Smooth muscle cell (in vitro differentiated cells): ENCODE data around the gene RMI2. TPM values are rescaled to one million over a fixed set of nuclear protein-coding genes. Genes with fewer than 3 reads are reported as not detected.

Experiments used
- DNase-seq: peaks from one replicate; lab custom pipeline; 2025; ENCODE audit not compliant: unreplicated experiment; lab: John Stamatoyannopoulos, UW
- H2AFZ ChIP-seq: fragments of 200-600 bp; sonication (generic); 2 replicates; pipeline ENCODE4 v1.6.0; 2016; ENCODE audit warnings: antibody characterized with exemption, low read depth, mild to moderate bottlenecking
- H3F3A ChIP-seq: fragments of 200-600 bp; sonication (generic); 2 replicates; pipeline ENCODE4 v1.6.0; 2017; ENCODE audit warnings: antibody characterized with exemption, low read depth
- H3K27ac ChIP-seq: fragments of 200-600 bp; sonication (generic); 2 replicates; pipeline ENCODE4 v1.5.1; 2016; ENCODE audit warnings: low read depth, mild to moderate bottlenecking
- H3K27me3 ChIP-seq: fragments of 200-600 bp; sonication (generic); 2 replicates; pipeline ENCODE4 v1.6.1; 2016; ENCODE audit warnings: low read depth, mild to moderate bottlenecking
- H3K36me3 ChIP-seq: fragments of 200-600 bp; sonication (generic); 2 replicates; pipeline ENCODE4 v1.5.1; 2016; ENCODE audit warnings: low read depth
- H3K4me1 ChIP-seq: fragments of 200-600 bp; sonication (generic); 2 replicates; pipeline ENCODE4 v1.5.1; 2016; ENCODE audit warnings: low read depth
- H3K4me2 ChIP-seq: fragments of 200-600 bp; sonication (generic); 2 replicates; pipeline ENCODE4 v1.6.0; 2016; ENCODE audit warnings: mild to moderate bottlenecking
- H3K4me3 ChIP-seq: fragments of 200-600 bp; sonication (generic); 2 replicates; pipeline ENCODE4 v1.5.1; 2016; ENCODE audit warnings: mild to moderate bottlenecking
- H3K79me2 ChIP-seq: fragments of 200-600 bp; sonication (generic); 2 replicates; pipeline ENCODE4 v1.6.0; 2016; ENCODE audit warnings: low read depth, mild to moderate bottlenecking
- H3K9ac ChIP-seq: fragments of 200-600 bp; sonication (generic); 2 replicates; pipeline ENCODE4 v1.6.0; 2016; ENCODE audit warnings: low read depth
- H3K9me3 ChIP-seq: fragments of 200-600 bp; sonication (generic); replicated peaks from 2 replicates; pipeline ENCODE4 v1.5.1; 2016; ENCODE audit warnings: low read depth
- H4K20me1 ChIP-seq: fragments of 200-600 bp; sonication (generic); 2 replicates; pipeline ENCODE4 v1.6.0; 2016; ENCODE audit warnings: low read depth
- CTCF ChIP-seq: fragments of 200-600 bp; sonication (generic); IDR thresholded peaks from 2 replicates; pipeline ENCODE4 v1.5.1; 2017; ENCODE audit warnings: borderline replicate concordance, mild to moderate bottlenecking, antibody characterized with exemption; ENCODE audit not compliant: insufficient read depth, poor library complexity, severe bottlenecking
- WGBS: methylation state at CpG from one replicate; pipeline ENCODE4 v1.1.7; 2016; ENCODE audit warnings: low lambda C conversion rate; 5-methylcytosine and 5-hydroxymethylcytosine counted together
- polyA plus RNA-seq: library from polyadenylated mRNA; unstranded; fragments of >200 nt; fragmentation: Nextera tagmentation; extraction: Ambion mirVana; gene quantifications from 2 replicates; pipeline ENCODE4 v1.2.1, GENCODE V29; 2016
- total RNA-seq: library from RNA; depleted of rRNA; stranded (reverse); fragments of >200 nt; gene quantifications from 2 replicates; pipeline ENCODE4 v1.2.3, GENCODE V29; 2014

Gene RMI2
- total and polyA plus RNA-seq, 2 experiments from 2014 or later, result 6.1 to 11.3 TPM

- Histone ChIP-seq H4K20me1 (no peaks in the 10 kb centered on the region), H3F3A (no peaks in the 10 kb centered on the region), H3K27ac (no peak overlapping the region), H3K4me2 (no peak overlapping the region), H3K4me1 (no peaks in the 10 kb centered on the region), H3K9me3 (no peaks in the 10 kb centered on the region), H3K9ac (no peak overlapping the region), H3K4me3 (no peak overlapping the region), H2AFZ (no peak overlapping the region), H3K27me3 (no peaks in the 10 kb centered on the region), H3K36me3 (no peaks in the 10 kb centered on the region), H3K79me2 (no peaks in the 10 kb centered on the region)
- no peak for TF ChIP-seq CTCF
- no peak for DNase-seq
- WGBS, result 76% methylated on average over 18 of the region's 18 CpGs
Observed at GRCh38 chr16:11303405-11304138, 41.7 kb upstream of the RMI2 start.

- DNase-seq, result no peak
- H3K4me1 ChIP-seq, result no peaks in the 10 kb centered on the region
- 91% methylated on average over 8 of the region's 8 CpGs for WGBS
Observed at GRCh38 chr16:11306381-11306780, 38.9 kb upstream of the RMI2 start.

GRCh38 chr16:11306997-11307638 lies 38.1 kb upstream of the RMI2 start:
- no peak overlapping the region for H3K4me2 ChIP-seq
- no peaks in the 10 kb centered on the region for H3K4me1 ChIP-seq
- no peaks in the 10 kb centered on the region for H3K79me2 ChIP-seq
- no peaks in the 10 kb centered on the region for H3K9me3 ChIP-seq
- H3K27ac ChIP-seq, result no peak overlapping the region
- no peak overlapping the region for H2AFZ ChIP-seq
- TF ChIP-seq CTCF, result no peak
- H3F3A ChIP-seq, result no peaks in the 10 kb centered on the region
- H3K9ac ChIP-seq, result no peak overlapping the region
- H3K36me3 ChIP-seq, result no peaks in the 10 kb centered on the region
- H4K20me1 ChIP-seq, result no peaks in the 10 kb centered on the region
- no peak for DNase-seq
- WGBS, result 93% methylated on average over 7 of the region's 7 CpGs
- H3K4me3 ChIP-seq, result no peak overlapping the region
- H3K27me3 ChIP-seq, result no peaks in the 10 kb centered on the region

More at GRCh38 chr16:11306381-11306780, 38.9 kb upstream of the RMI2 start:
- Histone ChIP-seq H3K27me3 (no peaks in the 10 kb centered on the region), H3K9ac (no peak overlapping the region), H3K9me3 (no peaks in the 10 kb centered on the region), H3K4me2 (no peak overlapping the region), H2AFZ (no peak overlapping the region), H3K36me3 (no peaks in the 10 kb centered on the region), H3F3A (no peaks in the 10 kb centered on the region), H4K20me1 (no peaks in the 10 kb centered on the region), H3K79me2 (no peaks in the 10 kb centered on the region), H3K27ac (no peak overlapping the region), H3K4me3 (no peak overlapping the region)
- TF ChIP-seq CTCF, result no peak
